ENCODE data around the gene PTPRT. TPM values are rescaled to one million over a fixed set of nuclear protein-coding genes. Genes with fewer than 3 reads are reported as not detected.

PTPRT gene
- total RNA-seq, 3 donors from 2014 or later = 0.32 to 6.3 (median 4.9) TPM

DNA sequence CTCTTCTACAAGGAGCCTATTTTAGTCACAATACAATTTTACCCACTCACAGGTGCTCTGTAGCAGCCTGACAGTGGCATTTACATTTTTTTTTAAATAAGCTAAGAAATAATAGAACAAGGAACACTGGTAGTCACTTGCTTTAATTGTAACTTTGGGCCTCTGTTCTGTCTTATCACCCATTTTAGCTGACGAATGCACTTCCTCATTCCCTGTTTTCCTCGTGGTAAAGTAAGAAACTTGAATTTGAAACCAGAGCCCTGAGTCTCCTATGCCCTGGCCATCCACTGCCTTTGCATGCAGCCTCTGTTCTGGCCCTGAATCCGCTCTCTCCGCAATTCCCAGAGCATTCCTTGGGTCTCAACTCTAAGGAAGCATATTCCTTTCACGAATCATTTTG lies 550.6 kb downstream of the PTPRT start:
- peaks cover 0 to 3% of the 10 kb centered on the region in 2 donors for H3K9me3 ChIP-seq
- DNase-seq (ENCODE audit: low spot score in 2 of 2) = no peak
- no peaks in the 10 kb centered on the region for H3K27me3 ChIP-seq
- no peaks in the 10 kb centered on the region for H3K36me3 ChIP-seq
- no peak overlapping the region for H3K4me3 ChIP-seq
- no peaks in the 10 kb centered on the region for H3K4me1 ChIP-seq
- intact Hi-C loops (cut with DNase I; ENCODE audit: low total_unique reads) = no loop called here
- no peak overlapping the region for H3K27ac ChIP-seq
- no peak for TF ChIP-seq POLR2AphosphoS5 (IDR thresholded peaks at IDR 0.05)
- TF ChIP-seq, protein P1, sequence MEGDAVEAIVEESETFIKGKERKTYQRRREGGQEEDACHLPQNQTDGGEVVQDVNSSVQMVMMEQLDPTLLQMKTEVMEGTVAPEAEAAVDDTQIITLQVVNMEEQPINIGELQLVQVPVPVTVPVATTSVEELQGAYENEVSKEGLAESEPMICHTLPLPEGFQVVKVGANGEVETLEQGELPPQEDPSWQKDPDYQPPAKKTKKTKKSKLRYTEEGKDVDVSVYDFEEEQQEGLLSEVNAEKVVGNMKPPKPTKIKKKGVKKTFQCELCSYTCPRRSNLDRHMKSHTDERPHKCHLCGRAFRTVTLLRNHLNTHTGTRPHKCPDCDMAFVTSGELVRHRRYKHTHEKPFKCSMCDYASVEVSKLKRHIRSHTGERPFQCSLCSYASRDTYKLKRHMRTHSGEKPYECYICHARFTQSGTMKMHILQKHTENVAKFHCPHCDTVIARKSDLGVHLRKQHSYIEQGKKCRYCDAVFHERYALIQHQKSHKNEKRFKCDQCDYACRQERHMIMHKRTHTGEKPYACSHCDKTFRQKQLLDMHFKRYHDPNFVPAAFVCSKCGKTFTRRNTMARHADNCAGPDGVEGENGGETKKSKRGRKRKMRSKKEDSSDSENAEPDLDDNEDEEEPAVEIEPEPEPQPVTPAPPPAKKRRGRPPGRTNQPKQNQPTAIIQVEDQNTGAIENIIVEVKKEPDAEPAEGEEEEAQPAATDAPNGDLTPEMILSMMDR (IDR thresholded peaks at IDR 0.05) = no peak
- no peak for TF ChIP-seq POLR2A (IDR thresholded peaks at IDR 0.05)

DNA sequence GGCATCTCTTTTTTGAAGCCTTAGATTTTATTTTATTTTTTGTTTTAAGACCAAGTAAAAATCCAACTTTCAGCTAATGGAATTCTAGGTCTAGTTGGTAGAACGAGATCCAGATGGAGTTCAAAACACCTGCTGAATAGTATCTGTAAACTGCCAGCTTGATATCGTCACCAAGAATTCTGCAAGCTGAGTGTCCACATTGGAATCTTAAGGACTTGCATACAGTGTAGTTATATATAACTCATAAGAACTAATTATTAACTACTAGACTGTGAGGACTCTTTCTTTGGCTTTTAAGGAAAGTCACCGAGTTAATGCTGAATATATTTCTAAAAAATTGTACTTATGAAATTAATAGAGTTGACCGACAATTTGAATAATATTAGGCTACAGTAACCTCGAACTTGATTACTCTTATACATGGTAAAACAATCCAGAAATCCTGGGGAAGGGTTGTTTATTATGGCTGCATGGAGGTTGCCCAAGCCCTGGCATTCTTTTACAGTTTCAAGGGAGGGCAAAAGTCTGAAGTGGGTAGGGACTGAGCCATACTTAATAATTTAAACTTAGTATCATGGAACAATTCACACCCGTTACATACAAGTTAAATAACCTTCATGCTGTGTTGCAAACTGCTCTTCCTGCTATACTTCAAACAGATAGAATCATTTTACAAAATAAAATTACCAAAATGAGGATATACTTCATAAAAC lies 553.9 kb downstream of the PTPRT start:
- TF ChIP-seq POLR2A (IDR thresholded peaks at IDR 0.05) = no peak
- TF ChIP-seq, protein P1 (IDR thresholded peaks at IDR 0.05) = no peak
- no peak for TF ChIP-seq POLR2AphosphoS5 (IDR thresholded peaks at IDR 0.05)
- DNase-seq (ENCODE audit: low spot score in 2 of 2) = no peak
- intact Hi-C loops (cut with DNase I; ENCODE audit: low total_unique reads) = no loop called here
- H3K4me1 ChIP-seq = no peaks in the 10 kb centered on the region
- no peak overlapping the region for H3K27ac ChIP-seq
- no peaks in the 10 kb centered on the region for H3K36me3 ChIP-seq
- no peaks in the 10 kb centered on the region for H3K27me3 ChIP-seq
- no peaks in the 10 kb centered on the region for H3K9me3 ChIP-seq
- H3K4me3 ChIP-seq = no peak overlapping the region

- no peaks in the 10 kb centered on the region for H3K36me3 ChIP-seq
- no peaks in the 10 kb centered on the region for H3K27me3 ChIP-seq
- no peak overlapping the region for H3K4me3 ChIP-seq
- DNase-seq (ENCODE audit: low spot score in 2 of 2) = no peak
- intact Hi-C loops (cut with DNase I; ENCODE audit: low total_unique reads) = no loop called here
- H3K4me1 ChIP-seq = no peaks in the 10 kb centered on the region
- no peak overlapping the region for H3K27ac ChIP-seq
- H3K9me3 ChIP-seq = no peaks in the 10 kb centered on the region
- TF ChIP-seq POLR2AphosphoS5 (IDR thresholded peaks at IDR 0.05) = no peak
- TF ChIP-seq, protein P1 (IDR thresholded peaks at IDR 0.05) = no peak
- TF ChIP-seq POLR2A (IDR thresholded peaks at IDR 0.05) = no peak
Observed at GRCh38 chr20:42634156-42634555, 555.5 kb downstream of the PTPRT start.

DNA sequence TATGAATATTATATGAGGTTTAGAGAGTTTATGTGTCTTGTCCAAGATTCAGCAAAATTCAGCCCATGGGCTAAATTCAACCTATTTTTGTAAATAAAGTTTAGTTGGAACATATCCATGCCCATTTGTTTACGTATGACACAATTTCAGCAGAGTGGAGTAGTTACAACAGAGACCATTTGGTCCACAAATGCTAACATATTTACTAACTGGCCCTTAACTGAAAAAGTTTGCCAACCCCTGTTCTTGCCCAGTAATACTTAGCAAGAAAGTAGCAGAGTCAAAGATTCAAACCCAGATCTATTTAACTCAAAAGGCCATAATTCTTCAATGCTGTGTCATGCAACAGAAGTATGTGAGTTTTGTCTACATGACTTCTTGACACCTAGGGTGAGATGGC lies 561.0 kb downstream of the PTPRT start:
- TF ChIP-seq POLR2A (IDR thresholded peaks at IDR 0.05) (no peak), POLR2AphosphoS5 (IDR thresholded peaks at IDR 0.05) (no peak)
- TF ChIP-seq, protein P1 (IDR thresholded peaks at IDR 0.05) = no peak
- H3K27me3 ChIP-seq = no peaks in the 10 kb centered on the region
- H3K36me3 ChIP-seq = no peaks in the 10 kb centered on the region
- H3K4me3 ChIP-seq = no peak overlapping the region
- no peaks in the 10 kb centered on the region for H3K4me1 ChIP-seq
- DNase-seq (ENCODE audit: low spot score in 2 of 2) = no peak
- intact Hi-C loops (cut with DNase I; ENCODE audit: low total_unique reads) = no loop called here
- no peaks in the 10 kb centered on the region for H3K9me3 ChIP-seq
- no peak overlapping the region for H3K27ac ChIP-seq

DNA sequence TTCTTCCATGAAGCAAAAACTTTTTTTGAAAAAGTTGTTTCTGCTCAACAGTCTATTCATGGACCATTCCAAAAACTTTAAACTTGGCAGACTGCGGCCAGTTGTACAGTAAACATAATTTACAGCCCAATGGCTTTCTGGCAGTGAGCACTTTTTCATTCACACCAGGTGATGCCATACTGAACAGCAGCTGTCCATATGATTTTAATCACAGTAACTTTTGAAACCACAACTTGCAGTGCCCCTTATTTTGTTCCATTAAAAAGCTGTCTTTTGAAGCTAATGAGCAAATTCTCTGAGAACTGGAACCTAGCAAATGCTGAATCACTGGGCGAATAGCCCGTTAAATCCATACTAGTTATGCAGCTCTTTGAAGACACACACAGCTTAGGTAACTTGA lies 576.6 kb downstream of the PTPRT start:
- TF ChIP-seq, protein P1 (IDR thresholded peaks at IDR 0.05) = no peak
- TF ChIP-seq POLR2AphosphoS5 (IDR thresholded peaks at IDR 0.05) (no peak), POLR2A (IDR thresholded peaks at IDR 0.05) (no peak)
- DNase-seq (ENCODE audit: low spot score in 2 of 2) = no peak
- Histone ChIP-seq H3K27me3 (no peaks in the 10 kb centered on the region), H3K4me3 (no peak overlapping the region), H3K9me3 (no peaks in the 10 kb centered on the region), H3K36me3 (no peaks in the 10 kb centered on the region), H3K27ac (no peak overlapping the region), H3K4me1 (no peaks in the 10 kb centered on the region)
- intact Hi-C loops (cut with DNase I; ENCODE audit: low total_unique reads) = no loop called here

All from breast epithelium (tissue), 4 donors.